Iris pigment epithelial cell (primary cell): ENCODE data around the gene TBCCD1.

ENCODE experiments used
- DNase-seq: peaks from one replicate; pipeline ENCODE4 v3.0.0-alpha.2; 2011; ENCODE audit warnings: low read depth

Gene TBCCD1, protein sequence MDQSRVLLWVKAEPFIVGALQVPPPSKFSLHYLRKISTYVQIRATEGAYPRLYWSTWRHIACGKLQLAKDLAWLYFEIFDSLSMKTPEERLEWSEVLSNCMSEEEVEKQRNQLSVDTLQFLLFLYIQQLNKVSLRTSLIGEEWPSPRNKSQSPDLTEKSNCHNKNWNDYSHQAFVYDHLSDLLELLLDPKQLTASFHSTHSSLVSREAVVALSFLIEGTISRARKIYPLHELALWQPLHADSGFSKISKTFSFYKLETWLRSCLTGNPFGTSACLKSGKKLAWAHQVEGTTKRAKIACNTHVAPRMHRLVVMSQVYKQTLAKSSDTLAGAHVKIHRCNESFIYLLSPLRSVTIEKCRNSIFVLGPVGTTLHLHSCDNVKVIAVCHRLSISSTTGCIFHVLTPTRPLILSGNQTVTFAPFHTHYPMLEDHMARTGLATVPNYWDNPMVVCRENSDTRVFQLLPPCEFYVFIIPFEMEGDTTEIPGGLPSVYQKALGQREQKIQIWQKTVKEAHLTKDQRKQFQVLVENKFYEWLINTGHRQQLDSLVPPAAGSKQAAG

DNA sequence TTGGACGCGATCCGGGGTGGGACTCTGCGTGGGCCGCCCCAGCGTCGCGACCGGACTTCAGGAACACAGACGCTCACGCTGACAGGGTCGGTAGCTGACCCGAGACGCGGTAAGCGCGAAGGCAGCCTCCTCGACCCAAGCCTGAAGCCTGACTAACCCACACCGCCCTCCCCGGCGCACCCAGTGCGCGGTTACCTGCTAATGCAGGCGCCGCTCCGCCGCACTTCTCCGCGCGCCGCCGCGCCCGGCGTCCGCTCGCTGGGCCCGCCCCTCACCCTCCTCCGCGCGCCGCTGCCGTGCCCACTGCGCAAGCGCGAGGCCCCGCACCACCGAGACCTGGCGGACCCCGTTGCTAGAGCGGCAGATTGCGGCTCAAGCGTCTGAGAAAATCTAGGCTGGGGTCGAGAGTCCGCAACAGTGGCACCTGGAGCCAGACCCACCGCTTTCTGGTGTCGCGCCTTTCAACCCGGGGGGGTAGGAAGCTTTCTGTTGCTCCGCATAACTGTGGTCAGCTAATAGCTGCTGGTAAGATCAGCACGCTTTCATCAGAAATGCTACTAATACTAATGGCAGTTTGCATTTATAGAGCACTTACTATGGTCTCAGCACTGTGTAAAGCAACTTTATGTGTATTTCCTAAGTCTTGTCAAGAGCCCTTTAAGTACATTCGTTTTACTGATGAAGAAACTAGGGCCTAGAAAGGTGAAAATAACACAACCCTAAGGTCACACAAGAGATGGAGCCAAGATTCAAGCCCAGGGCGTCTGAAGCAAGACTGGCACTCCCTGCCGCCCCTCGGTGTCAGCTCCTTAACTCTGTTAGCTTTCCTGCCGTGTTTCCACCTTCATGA, at the start of gene TBCCD1:
Gene TBCCD1 (minus strand): TSS at position 268 of the 850 bp plus-strand sequence. CDS start 3,010 bp downstream, outside the sequence.
- DNase-seq = peak; percentile 82

DNA sequence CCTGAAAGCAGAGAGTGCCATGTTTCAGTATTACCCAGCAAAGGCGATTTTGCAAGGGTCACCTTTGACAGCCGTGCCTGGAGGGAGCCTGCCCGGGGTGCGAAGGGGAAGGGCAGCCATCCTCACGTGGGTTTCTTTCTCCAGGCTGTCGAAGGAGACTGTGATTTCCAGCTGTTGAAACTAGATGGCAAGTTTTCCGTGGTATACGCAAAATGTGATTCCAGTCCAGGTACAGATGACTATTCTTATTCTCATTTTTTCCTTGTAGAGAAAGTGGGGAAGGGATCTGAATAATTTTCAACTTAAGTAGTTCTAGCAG, 49.1 kb upstream of the TBCCD1 start:
- no peak for DNase-seq

DNA sequence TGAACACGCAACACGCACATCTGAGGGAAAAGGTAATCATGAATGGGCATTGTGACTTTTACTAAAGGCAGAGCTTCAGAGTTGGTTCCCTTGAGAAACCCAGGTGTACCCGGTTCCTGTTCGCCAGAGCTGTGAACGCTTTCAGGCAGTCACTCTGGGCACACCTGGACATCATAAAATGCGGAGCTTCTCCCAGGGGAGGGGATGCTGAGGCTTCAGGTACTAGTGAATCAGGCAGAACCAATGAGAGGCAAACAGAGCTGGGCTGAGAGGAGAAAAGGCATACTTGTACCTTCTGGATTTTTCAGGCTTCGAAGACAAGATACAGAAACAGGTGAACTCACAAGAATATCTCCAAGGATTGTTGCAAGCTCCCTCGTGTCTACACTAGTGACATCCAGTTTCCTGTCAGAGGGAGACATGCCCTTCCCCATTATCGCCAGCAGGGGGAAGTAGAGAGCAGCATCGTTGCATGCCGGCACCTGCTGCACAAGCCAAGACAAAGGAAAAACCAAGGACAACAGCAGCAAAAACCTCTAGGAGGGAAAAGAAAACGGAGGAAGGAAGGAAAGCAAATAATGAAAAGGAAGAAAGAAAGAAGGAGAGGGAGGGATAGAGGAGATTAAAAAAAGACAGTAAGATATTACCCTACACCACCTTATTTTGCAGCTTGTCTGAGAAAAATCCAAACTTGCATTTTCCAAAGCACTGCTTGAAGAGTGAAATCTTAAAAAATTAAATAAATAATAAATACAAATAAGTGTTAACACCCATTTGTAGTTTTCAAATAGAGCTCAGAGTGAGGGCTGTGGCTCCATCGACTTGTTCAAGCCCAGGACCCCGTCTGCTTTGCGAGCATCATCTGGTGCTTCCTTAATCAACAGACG, 47.7 kb upstream of the TBCCD1 start:
- peak; percentile 61 for DNase-seq

DNA sequence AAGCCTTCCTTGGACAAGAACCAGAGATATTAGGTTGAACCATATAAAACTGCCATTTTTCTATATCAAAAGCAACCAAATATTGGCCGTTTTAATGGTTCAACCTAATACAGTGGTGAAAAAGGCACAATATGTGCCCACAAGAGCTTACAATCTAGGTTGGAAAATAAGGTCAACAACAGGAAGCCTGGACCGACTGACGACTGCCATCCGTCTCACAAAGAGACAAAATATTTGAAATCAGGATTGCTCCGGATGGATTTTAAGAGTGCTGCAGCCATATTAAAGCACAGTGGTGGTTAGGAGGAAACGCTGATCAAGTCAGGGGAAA, 47.1 kb upstream of the TBCCD1 start:
- no peak for DNase-seq

DNA sequence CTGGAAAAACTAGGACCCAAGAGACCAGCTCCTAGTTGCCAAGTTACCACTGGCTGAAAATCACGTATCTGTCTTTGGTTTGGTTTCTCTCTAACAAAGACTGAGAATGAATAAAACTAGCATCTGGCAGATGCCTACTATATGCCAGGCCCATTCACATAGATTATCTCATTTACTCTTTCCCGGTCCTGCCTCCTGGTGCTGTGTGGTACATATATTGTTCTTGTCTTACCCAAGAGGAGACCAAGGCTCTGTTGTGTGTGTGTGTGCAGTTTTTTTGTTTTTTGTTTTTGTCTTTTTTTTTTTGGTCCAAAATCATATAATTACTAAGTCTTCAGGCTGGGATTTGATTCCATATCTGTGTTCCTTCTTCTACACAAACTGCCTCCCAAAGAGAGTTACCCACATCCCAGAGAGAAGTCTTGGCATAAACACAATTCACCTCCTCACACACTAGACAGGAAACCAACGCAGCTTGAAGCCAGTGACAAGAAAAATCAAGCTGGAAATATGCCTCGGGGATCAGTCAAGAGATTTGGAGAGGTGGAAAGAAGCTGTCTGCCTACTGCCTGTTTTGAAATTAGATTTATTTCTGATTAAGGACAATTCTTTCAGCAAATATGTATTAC, 46.6 kb upstream of the TBCCD1 start:
- DNase-seq = no peak

DNA sequence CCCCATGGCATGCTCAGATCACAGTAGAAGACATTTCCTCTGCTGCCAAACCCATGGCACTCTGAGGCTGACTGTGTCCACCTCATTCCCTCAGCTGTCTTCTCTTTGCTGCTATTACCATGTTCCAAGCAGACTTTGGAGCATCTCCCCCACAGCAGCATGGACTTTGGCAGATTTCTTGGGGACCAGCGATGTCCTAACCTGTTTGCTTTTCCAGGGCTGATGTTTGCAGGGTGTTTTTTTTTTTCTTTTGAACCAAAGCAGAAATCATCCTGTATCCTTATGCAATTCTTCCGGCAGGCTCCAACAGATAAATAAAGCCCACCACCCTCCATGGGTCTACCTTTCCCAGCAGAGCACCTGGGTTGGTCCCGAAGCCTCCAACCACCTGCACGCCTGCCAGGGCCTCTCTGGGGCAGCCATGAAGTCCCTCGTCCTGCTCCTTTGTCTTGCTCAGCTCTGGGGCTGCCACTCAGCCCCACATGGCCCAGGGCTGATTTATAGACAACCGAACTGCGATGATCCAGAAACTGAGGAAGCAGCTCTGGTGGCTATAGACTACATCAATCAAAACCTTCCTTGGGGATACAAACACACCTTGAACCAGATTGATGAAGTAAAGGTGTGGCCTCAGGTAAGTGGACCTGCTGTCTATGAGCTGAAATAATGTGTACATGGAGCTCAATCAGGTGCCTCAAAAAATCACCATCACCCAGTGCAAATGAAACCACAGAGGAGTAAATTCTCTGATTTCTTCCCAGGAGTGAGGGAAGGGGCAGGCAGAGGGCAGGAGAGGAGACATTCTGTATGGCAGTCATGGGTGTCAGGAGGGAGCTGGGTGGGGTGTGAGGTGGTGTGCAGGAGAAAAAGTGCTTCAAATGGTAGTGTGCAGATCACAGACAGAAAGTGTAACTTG, 45.8 kb upstream of the TBCCD1 start, which contains the start of gene AHSG:
Gene AHSG (plus strand): TSS at position 340 of the 916 bp plus-strand sequence. CDS start 82 bp downstream, at position 422.
- no peak for DNase-seq

DNA sequence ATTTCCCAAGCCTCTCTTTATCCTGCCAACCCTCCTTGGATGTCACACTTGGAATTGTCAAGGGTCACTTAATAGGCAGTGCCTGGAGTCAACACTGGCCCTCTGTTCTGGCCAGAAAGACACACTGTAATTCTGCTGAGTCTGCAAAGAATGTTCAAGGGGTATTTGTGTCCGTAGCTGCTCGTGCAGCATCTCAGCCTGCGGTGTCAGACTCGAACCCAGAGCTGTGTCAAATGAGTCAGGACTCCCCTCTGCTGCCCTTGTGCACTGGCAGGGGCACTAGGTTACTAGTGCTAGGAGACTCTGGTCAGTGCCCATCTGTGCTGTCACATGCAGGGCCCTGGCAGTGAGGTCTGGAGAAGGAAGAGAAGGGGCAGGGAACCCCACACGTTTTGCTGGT, 44.9 kb upstream of the TBCCD1 start:
- DNase-seq = no peak

DNA sequence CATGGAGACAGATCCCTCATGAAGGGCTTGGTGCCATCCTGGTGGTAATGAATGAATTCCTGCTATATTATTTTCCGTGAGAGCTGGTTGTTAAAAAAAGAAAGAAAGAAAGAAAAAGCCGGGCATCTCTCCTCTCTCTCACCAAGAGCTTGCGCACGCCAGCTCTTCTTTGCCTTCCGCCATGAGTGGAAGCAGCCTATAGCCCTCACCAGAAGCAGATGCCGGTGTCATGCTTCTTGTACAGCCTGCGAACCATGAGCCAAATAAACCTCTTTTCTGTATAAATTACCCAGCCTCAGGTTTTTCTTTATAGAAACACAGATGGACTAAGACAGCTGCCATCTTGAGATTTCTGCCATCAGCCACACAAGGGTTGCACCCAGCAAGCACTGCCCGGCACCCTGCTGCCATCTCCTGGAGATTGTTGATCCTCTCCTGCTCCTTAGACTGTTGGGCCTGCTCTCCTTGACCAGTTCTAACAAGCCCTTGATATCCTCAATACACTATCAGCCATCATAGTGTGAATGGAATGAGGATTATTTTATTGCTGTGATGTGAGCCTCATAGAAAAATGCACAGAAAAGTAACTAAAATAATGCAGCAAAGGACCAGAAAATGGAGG, 42.2 kb upstream of the TBCCD1 start:
- peak; percentile 21 for DNase-seq

DNA sequence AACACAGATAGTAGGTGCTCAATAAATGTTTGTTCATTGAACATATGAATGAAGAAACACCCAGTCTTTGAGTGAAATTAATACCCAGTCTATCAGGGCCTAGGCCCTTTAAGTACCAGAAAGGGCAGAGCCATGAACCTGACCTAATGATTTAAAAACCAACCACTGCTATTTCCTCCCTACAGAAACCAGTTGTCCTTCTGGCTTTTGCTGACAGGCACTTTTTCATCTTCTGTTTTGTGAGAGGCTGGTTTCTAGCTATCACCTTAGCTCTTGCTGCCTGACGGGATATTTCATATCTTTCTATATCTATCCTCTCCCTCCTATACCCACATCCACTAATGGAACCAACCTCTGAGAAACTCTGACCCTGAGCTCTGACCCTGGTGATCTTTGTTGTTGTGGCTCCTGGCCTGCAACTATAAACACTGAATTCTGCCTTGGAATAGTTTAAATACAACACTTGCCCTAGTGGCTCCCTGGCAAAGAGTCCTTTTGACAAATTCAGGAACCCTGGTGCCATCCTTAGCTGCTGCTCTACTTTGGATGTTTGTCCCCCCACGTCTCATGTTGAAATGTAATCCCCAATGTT, 41.6 kb upstream of the TBCCD1 start:
- no peak for DNase-seq

DNA sequence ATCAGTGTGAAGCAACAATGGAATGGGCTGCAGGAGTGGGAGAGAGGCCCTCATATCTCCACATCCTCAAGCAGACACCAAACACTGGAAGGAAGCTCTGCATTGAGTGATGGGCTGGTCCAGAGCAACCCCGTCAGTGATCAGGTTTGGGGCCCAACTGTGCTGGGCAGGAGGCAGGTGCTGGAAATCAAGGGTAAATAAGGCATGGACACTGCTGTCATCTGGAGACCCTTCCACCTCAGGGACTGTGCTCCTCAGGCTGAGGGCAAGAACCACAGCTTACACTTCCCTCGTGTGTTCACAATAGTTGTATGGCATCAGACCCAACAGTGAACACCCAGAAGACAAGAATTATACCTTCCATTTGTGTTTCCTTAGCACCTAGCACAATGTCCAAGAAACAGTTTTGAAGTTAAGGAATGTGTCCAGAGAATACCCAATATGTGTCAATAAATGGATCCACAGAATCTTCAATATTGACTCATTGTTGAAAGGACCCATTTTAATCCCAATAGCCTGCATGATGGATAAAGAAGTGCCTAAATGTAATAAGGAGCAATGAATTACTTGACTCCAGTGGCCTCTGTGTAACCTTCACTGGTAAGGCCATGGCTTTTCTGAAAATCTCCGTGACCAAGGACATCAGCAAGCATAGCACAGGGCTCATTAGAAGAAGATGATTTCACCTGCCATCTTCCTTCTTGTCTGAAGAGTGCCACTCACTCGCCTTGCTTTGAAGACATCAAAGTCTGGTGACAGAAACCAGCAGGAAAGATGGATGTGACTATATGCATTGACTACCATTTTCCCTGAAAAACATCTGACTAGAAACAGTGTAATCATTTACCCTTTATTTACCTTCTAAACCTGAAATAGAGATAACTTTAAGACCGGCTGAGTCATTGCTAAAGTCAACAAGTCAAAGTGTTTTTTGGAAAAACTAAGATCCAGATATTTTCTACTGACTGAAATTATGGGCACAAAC, 38.7 kb upstream of the TBCCD1 start:
- no peak for DNase-seq

DNA sequence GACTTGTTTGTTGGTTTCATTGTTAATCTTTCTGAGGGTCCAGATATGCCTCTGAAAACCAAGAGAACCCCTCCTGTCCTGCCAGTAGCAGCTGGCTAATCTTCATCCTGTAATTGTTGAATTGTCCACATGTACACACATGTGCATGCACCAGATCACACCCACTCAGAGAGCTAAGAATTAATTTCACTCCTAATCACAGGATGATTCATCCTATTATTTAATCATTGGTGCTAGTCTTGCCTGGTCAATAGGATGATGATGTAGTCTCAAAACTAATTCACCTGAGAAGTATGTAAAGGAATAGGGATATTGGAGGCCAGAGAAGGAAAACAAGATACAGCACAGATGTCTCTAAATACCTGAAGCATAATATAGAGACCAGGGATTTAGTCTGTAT, 37.9 kb upstream of the TBCCD1 start:
- DNase-seq = no peak

DNA sequence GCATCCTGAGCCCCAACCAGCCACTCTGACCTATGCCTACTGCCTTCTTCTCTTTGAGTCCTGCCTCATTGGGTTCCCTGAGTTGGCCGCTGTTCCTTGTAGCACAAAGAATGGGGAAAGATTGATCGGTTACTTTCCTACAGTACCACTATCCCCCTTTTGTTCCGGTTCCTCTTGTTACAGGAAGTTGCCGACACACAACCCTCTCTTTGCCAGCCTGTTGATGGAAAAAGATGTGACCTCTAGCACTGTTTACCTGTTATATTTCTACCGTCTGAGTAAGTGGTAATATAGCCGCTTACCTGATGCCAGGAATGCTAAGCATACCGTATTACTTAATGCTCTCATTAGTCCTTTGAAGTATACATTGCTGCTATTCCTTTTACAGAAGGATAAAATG, 36.0 kb upstream of the TBCCD1 start:
- no peak for DNase-seq

DNA sequence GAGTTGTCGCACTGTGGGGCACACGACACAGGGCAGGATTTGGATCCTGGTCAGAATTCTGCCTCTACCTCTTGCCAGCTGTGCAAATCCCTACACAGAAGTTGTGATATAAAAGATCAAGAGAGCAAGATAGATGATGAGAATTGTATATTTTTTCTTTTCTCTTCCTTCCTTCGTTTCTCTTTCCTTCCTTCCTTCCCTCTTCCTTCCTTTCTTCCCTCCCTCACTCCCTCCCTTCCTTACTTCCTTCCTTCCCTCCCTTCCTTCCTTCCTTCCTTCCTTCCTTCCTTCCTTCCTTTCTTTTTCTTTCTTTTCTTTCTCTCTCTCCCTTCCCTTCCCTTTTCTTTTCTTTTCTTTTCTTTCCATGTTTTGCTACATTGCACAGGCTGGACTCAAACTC, 33.8 kb upstream of the TBCCD1 start:
- DNase-seq = no peak

DNA sequence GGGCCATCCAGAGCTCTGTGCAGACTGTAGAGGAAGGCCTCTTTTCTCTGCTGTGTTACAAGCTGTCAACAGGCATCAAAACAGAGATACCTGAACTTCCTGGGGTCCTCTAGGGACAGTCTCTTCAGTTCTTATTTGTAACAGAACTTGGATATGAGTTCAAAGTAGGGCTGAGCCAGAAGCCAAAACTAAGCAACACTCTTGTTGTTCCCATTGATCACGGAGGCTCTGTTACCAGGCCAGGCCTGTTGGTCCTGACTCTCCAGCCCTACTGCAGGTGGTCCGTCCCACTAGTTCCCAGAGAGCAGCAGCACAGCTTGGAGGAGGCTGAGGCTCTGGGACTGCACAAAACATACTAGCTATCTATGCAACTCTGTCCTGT, 32.6 kb upstream of the TBCCD1 start:
- DNase-seq = no peak

DNA sequence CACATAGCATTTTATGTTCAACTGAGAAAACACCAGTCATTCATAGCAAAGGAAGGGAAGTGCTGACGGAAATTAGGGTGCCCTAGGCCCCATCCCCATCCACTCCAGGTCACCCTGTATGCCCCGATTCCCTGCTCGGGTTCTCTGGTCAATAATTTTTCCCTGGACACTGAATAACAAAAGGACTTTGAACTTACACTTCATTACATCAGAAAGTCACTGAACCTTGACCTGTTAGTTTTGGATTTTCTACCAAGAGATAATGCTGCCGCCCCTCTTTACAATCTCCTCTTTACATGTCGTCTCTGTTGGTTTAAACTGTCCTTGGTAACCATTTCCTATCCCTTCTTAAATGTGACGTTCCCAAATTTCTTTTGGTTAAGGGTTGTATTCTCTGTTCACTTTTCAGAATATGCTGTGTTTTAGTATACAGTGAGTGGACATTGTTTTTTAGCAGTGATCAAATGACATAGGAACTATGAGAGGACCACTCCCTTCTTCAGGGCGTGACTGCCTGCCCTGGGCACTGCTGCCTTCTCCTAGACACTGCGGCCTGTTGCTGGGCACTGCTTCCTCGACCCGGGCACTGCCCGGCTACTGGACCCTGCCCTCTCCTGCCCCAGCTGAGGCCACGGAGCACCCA, 32.1 kb upstream of the TBCCD1 start:
- no peak for DNase-seq

DNA sequence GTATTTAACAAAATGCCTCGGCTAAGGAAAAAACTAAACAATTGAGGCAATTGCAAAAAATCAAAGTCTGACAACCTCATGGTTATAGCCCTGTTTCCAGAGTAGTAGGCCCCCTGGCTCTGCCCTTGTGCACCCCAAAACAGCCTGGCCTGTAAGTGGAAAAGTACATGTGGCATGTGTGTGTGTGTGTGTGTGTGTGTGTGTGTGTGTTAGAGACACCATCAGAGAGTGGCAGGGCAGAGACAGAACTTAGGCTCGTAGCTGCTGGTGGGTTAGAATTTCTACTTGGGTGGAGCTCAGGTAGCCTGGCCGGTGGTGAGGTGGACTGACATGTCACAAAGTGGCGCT, 31.6 kb upstream of the TBCCD1 start:
- no peak for DNase-seq

DNA sequence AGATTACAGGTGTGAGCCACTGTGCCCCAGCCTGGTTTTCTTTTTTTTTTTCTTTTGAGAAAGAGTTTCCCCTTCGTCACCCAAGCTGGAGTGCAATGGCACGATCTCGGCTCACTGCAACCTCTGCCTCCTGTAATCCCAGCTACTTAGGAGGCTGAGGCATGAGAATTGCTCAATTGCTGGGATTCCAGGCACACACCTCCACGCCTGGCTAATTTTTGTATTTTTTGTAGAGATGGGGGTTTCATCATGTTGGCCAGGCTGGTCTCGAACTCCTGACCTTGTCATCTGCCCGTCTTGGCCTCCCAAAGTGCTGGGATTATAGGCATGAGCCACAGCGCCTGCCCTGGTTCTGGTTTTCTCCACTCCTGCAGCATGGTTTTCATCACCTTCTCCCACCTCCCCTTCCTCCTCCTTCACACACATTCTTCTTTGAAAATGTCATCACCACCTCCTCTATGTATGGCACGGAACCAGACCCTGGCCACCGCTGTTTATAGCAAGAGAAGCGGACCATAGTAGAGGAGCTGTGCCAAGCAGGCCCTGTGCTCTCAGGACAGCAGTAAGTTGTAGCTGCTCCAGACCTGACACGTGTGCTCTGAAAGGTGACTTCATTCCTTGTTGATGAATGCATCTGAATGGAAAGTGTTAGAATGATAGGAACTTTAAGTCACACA, 31.1 kb upstream of the TBCCD1 start:
- DNase-seq = peak; percentile 39
